SK-N-SH treated with all-trans-retinoic acid at 6 μM for 48 hours (cell line): ENCODE data around the gene SBSN.

Experiments used
- ATAC-seq: fragments of 200-7000 bp; cut with Tn5 transposase; 3 replicates; pipeline ENCODE4 v1.9.1; 2020; ENCODE audit warnings: mild to moderate bottlenecking, moderate library complexity
- ARNTL ChIP-seq: fragments of 450-650 bp; formaldehyde crosslinking; IDR thresholded peaks from 2 replicates; pipeline ENCODE4 v1.5.0; 2020; ENCODE audit warnings: low read depth, mild to moderate bottlenecking, moderate library complexity, borderline replicate concordance
- CREB5 ChIP-seq: fragments of 250-450 bp; sonication (Bioruptor Pico); IDR thresholded peaks from 2 replicates; pipeline ENCODE4 v1.5.1; 2020; ENCODE audit warnings: low read depth, mild to moderate bottlenecking, moderate library complexity
- CSDC2 ChIP-seq: fragments of 250-450 bp; sonication (Bioruptor Pico); IDR thresholded peaks from 2 replicates; pipeline ENCODE4 v1.5.0; 2020; ENCODE audit warnings: mild to moderate bottlenecking, moderate library complexity
- CSRNP3 ChIP-seq: fragments of 250-450 bp; sonication (Bioruptor Pico); IDR thresholded peaks from 2 replicates; pipeline ENCODE4 v1.5.1; 2021; ENCODE audit warnings: mild to moderate bottlenecking, moderate library complexity
- ESRRG ChIP-seq: fragments of 250-450 bp; sonication (Bioruptor Pico); IDR thresholded peaks from 2 replicates; pipeline ENCODE4 v1.6.1; 2021; ENCODE audit warnings: mild to moderate bottlenecking
- GLIS3 ChIP-seq: fragments of 250-450 bp; sonication (Bioruptor Pico); IDR thresholded peaks from 2 replicates; pipeline ENCODE4 v1.5.0; 2020; ENCODE audit warnings: mild to moderate bottlenecking, moderate library complexity
- ISL1 ChIP-seq: fragments of 250-450 bp; sonication (Bioruptor Pico); IDR thresholded peaks from 2 replicates; pipeline ENCODE4 v2.1.2; 2022; ENCODE audit warnings: mild to moderate bottlenecking, moderate library complexity
- OSR1 ChIP-seq: fragments of 250-450 bp; sonication (Bioruptor Pico); IDR thresholded peaks from 2 replicates; pipeline ENCODE4 v1.8.0; 2022; ENCODE audit warnings: moderate library complexity, mild to moderate bottlenecking, inconsistent platforms
- PATZ1 ChIP-seq: fragments of 250-450 bp; sonication (Bioruptor Pico); IDR thresholded peaks from 2 replicates; pipeline ENCODE4 v1.8.0; 2020; ENCODE audit warnings: mild to moderate bottlenecking, moderate library complexity, borderline replicate concordance
- RARB ChIP-seq: fragments of 250-450 bp; sonication (Bioruptor Pico); IDR thresholded peaks from 2 replicates; pipeline ENCODE4 v1.8.0; 2021; ENCODE audit warnings: mild to moderate bottlenecking, moderate library complexity
- SNAI2 ChIP-seq: fragments of 250-450 bp; sonication (Bioruptor Pico); IDR thresholded peaks from 2 replicates; pipeline ENCODE4 v1.5.0; 2020; ENCODE audit warnings: mild to moderate bottlenecking, moderate library complexity
- TCF4 ChIP-seq: fragments of 250-450 bp; sonication (Bioruptor Pico); IDR thresholded peaks from 2 replicates; pipeline ENCODE4 v1.8.0; 2021; ENCODE audit warnings: mild to moderate bottlenecking, moderate library complexity, borderline replicate concordance
- TOX ChIP-seq: fragments of 250-450 bp; sonication (Bioruptor Pico); IDR thresholded peaks from 2 replicates; pipeline ENCODE4 v1.8.0; 2021; ENCODE audit warnings: mild to moderate bottlenecking, moderate library complexity, borderline replicate concordance
- TSHZ2 ChIP-seq: fragments of 250-450 bp; sonication (Bioruptor Pico); IDR thresholded peaks from 2 replicates; pipeline ENCODE4 v1.5.0; 2020; ENCODE audit warnings: mild to moderate bottlenecking, moderate library complexity
- ZC3H10 ChIP-seq: fragments of 250-450 bp; sonication (Bioruptor Pico); IDR thresholded peaks from 2 replicates; pipeline ENCODE4 v1.5.1; 2021; ENCODE audit warnings: mild to moderate bottlenecking, moderate library complexity
- ZFP30 ChIP-seq: fragments of 450-650 bp; formaldehyde crosslinking; IDR thresholded peaks from 2 replicates; pipeline ENCODE4 v1.5.0; 2022; ENCODE audit warnings: mild to moderate bottlenecking, moderate library complexity
- ZNF565 ChIP-seq: fragments of 450-650 bp; formaldehyde crosslinking; conservative IDR thresholded peaks from 2 replicates; pipeline ENCODE4 v1.5.0; 2020; ENCODE audit warnings: low read depth, mild to moderate bottlenecking, moderate library complexity
- ZNF70 ChIP-seq: fragments of 450-650 bp; formaldehyde crosslinking; IDR thresholded peaks from 2 replicates; pipeline ENCODE4 v1.5.0; 2020; ENCODE audit warnings: mild to moderate bottlenecking, moderate library complexity

The SBSN gene

GRCh38 chr19:35562336-35562735 lies 34.2 kb upstream of the SBSN start:
- ATAC-seq, result no peak
- TF ChIP-seq ARNTL (CRISPR knock-in tag), result no peak
- TF ChIP-seq PATZ1 (CRISPR knock-in tag), result no peak
- TF ChIP-seq CSRNP3 (CRISPR knock-in tag), result no peak
- no peak for TF ChIP-seq CSDC2
- TF ChIP-seq, all 23 proteins: peak for 0

GRCh38 chr19:35561436-35561835 lies 33.3 kb upstream of the SBSN start:
- no peak for ATAC-seq
- TF ChIP-seq ZNF565 (CRISPR knock-in tag) (no peak), ZNF70 (CRISPR knock-in tag) (no peak), CREB5 (no peak), CSDC2 (no peak), TOX (CRISPR knock-in tag) (no peak), TCF4 (no peak), GLIS3 (CRISPR knock-in tag) (no peak)
- TF ChIP-seq, all 23 proteins: peak for 0

GRCh38 chr19:35560677-35561076 lies 32.6 kb upstream of the SBSN start:
- TF ChIP-seq PATZ1 (CRISPR knock-in tag) (no peak), RARB (no peak), ESRRG (CRISPR knock-in tag) (no peak), GLIS3 (CRISPR knock-in tag) (no peak), ZC3H10 (CRISPR knock-in tag) (no peak), ZFP30 (CRISPR knock-in tag) (no peak), CSRNP3 (CRISPR knock-in tag) (no peak), ISL1 (no peak), TCF4 (no peak), TSHZ2 (CRISPR knock-in tag) (no peak), CREB5 (no peak), SNAI2 (CRISPR knock-in tag) (no peak), ZNF565 (CRISPR knock-in tag) (no peak), OSR1 (CRISPR knock-in tag) (no peak), TOX (CRISPR knock-in tag) (no peak), ARNTL (CRISPR knock-in tag) (no peak)
- no peak for ATAC-seq
